ENCODE measurements around the gene B3GNT2. TPM values are rescaled to one million over a fixed set of nuclear protein-coding genes. Genes with fewer than 3 reads are reported as not detected.

The B3GNT2 gene
- total and polyA plus RNA-seq, 2 of the 4 experiments (the other 2 are of a cell fraction) = 5.0 to 11.1 TPM

DNA sequence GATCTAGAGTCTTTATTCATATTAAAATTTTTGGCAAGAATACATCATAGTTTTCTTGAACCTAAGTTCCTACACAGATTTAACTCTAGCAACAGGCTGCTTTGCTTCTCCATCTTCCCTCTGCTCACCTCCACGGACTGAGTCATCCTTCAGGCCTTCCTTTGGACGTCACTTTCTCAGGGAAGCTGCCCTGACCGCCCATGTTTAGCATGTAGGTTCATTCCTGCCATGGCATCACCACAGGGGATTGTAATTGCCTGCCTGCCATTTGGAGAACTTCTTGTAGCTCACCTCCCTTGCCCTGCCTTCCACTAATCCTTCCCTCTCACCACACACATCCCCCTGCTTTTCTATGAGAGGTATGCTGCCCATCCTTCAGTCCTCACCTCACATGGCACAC is 43.9 kb upstream of the B3GNT2 start:
- no TSS peak for BruUV-seq (replicated peaks)

More for the DNA sequence above, 43.9 kb upstream of the B3GNT2 start:
- no peak overlapping the region for H2BK120ac ChIP-seq (ENCODE audit: low read depth, low read length)
- no peaks in the 10 kb centered on the region for H3K4me1 ChIP-seq (ENCODE audit: control insufficient read depth, insufficient read depth, low read length)
- no peak overlapping the region for H4K91ac ChIP-seq (ENCODE audit: insufficient read depth, low read depth, low read length)
- no peak overlapping the region for H2BK5ac ChIP-seq (ENCODE audit: low read depth, low read length, poor library complexity, severe bottlenecking)
- no peak overlapping the region for H2AK5ac ChIP-seq (ENCODE audit: low read depth, low read length)
- no peak overlapping the region for H4K8ac ChIP-seq (ENCODE audit: low read depth in 2 of 2, low read length in 2 of 2)
- in situ Hi-C loops (cut with MboI; ENCODE audit: low sequenced_read_pairs) (no loop called here), intact Hi-C loops (cut with micrococcal nuclease) (loop anchor here (2.0 kb wide), 1 partner anchor 259 kb away; no protein-coding TSS in a partner anchor), dilution Hi-C loops (cut with HindIII; ENCODE audit: low sequenced_read_pairs, unreplicated experiment) (no loop called here)
- DNase-seq (peak; percentile 64), ATAC-seq (ENCODE audit: low read depth) (no peak)
- H3K9me1 ChIP-seq (ENCODE audit: insufficient read depth, low read length) = peaks cover 3% of the 10 kb centered on the region; the same call in 1 of the 2 replicates
- H4K5ac ChIP-seq (ENCODE audit: low read depth, low read length) = no peak overlapping the region
- H3K9ac ChIP-seq (ENCODE audit: low read depth, low read length) = no peak overlapping the region
- H3K36me3 ChIP-seq (ENCODE audit: control insufficient read depth, insufficient read depth, low read length) = no peaks in the 10 kb centered on the region
- no peak overlapping the region for H3K4me2 ChIP-seq (ENCODE audit: low read depth, low read length)
- H2AFZ ChIP-seq (replicated peaks; ENCODE audit: low read length, poor library complexity) = no peak overlapping the region
- TF ChIP-seq RFX5 (IDR thresholded peaks at IDR 0.05; ENCODE audit: low read depth, low read length) (no peak), MAZ (IDR thresholded peaks at IDR 0.05; ENCODE audit: borderline replicate concordance, low read depth, low read length) (no peak), BHLHE40 (IDR thresholded peaks at IDR 0.05; ENCODE audit: low read depth, low read length) (no peak), RCOR1 (IDR thresholded peaks at IDR 0.05; ENCODE audit: insufficient replicate concordance, low read length) (no peak), NFE2L2 (IDR thresholded peaks at IDR 0.05; ENCODE audit: low read depth, low read length) (no peak), CEBPB (IDR thresholded peaks at IDR 0.05; ENCODE audit: low read depth, low read length) (no peak), POLR2A (IDR thresholded peaks at IDR 0.05; ENCODE audit: low read depth, low read length) (no peak), FOS (IDR thresholded peaks at IDR 0.05; ENCODE audit: low read depth, low read length) (no peak), SMC3 (IDR thresholded peaks at IDR 0.05; ENCODE audit: low read depth, low read length) (no peak), MAFK (IDR thresholded peaks at IDR 0.05; ENCODE audit: low read depth, low read length) (no peak), MXI1 (IDR thresholded peaks at IDR 0.05; ENCODE audit: borderline replicate concordance, low read depth, low read length) (no peak), RAD21 (IDR thresholded peaks at IDR 0.05; ENCODE audit: low read length) (no peak), CHD1 (IDR thresholded peaks at IDR 0.05; ENCODE audit: low read depth, low read length) (no peak)
- TF ChIP-seq, protein P1, sequence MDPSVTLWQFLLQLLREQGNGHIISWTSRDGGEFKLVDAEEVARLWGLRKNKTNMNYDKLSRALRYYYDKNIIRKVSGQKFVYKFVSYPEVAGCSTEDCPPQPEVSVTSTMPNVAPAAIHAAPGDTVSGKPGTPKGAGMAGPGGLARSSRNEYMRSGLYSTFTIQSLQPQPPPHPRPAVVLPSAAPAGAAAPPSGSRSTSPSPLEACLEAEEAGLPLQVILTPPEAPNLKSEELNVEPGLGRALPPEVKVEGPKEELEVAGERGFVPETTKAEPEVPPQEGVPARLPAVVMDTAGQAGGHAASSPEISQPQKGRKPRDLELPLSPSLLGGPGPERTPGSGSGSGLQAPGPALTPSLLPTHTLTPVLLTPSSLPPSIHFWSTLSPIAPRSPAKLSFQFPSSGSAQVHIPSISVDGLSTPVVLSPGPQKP (IDR thresholded peaks at IDR 0.05; ENCODE audit: borderline replicate concordance, low read depth, low read length) = no peak
- H2BK20ac ChIP-seq (ENCODE audit: low read depth, low read length) = no peak overlapping the region
- ChIA-PET POLR2A (ENCODE audit: unreplicated experiment) (no interaction called here), CTCF (interaction anchor here (1.0 kb wide), 1 partner anchor 21 kb away, joined by 3 read pairs; no protein-coding TSS in a partner anchor)
- no peak overlapping the region for H2BK15ac ChIP-seq (ENCODE audit: low read depth, low read length)
- H3K56ac ChIP-seq (ENCODE audit: extremely low read depth, insufficient read depth, low read length) = no peak overlapping the region
- H3K4ac ChIP-seq (ENCODE audit: low read depth, low read length) = no peak overlapping the region
- H3K27me3 ChIP-seq (ENCODE audit: control insufficient read depth, insufficient read depth, low read length) = no peaks in the 10 kb centered on the region
- no peak overlapping the region for H3K4me3 ChIP-seq (ENCODE audit: insufficient read depth, low read depth, low read length)
- H3K27ac ChIP-seq (ENCODE audit: insufficient read depth, low read length) = no peak overlapping the region
- no peak overlapping the region for H3K14ac ChIP-seq (replicated peaks; ENCODE audit: low read depth, low read length)
- no peaks in the 10 kb centered on the region for H4K20me1 ChIP-seq (ENCODE audit: insufficient read depth, low read length)
- H3K79me1 ChIP-seq (ENCODE audit: low read depth in 1 of 2, low read length in 2 of 2) = no peaks in the 10 kb centered on the region
- H3K23ac ChIP-seq (ENCODE audit: low read depth, low read length) = no peak overlapping the region
- WGBS, 2 experiments (ENCODE audit: extremely low coverage in 2 of 2, insufficient read length in 1 of 2) = 65% methylated on average over 3 of the region's 3 CpGs; no CpG with 5 or more reads in 1 of the 2 experiments
- no peak overlapping the region for H3K18ac ChIP-seq (ENCODE audit: low read depth, low read length)
- H2AK9ac ChIP-seq (replicated peaks; ENCODE audit: low read depth, low read length, poor library complexity) = no peak overlapping the region
- no peaks in the 10 kb centered on the region for H3K9me3 ChIP-seq (ENCODE audit: control insufficient read depth, insufficient read depth, low read length)
